Common myeloid progenitor, CD34-positive (primary cell): Measurements from ENCODE around the gene SERTAD1. TPM values are rescaled to one million over a fixed set of nuclear protein-coding genes. Genes with fewer than 3 reads are reported as not detected.

Experiments used
- CTCF ChIA-PET: fragments of 350-600 bp; sonication (Branson Sonifier 250); formaldehyde crosslinking; loops from one replicate; lab custom pipeline; 2021; ENCODE audit warnings: antibody characterized with exemption; lab: Charles Lee
- POLR2A ChIA-PET: fragments of 350-600 bp; sonication (Branson Sonifier 250); formaldehyde crosslinking; loops from one replicate; lab custom pipeline; 2021; ENCODE audit warnings: antibody characterized with exemption; lab: Charles Lee
- DNase-seq, 3 donors: peaks; one replicate each; pipeline versions ENCODE4 v3.0.0 to v3.0.0-alpha.2; 2013
- H3K27ac ChIP-seq, 2 experiments: 1 replicate in 1 of 2; 2 replicates in 1 of 2; pipeline ENCODE4 v1.7.0; 2013; ENCODE audit warnings: inconsistent platforms in 2 of 2, low read length in 2 of 2, mild to moderate bottlenecking in 2 of 2, low read depth in 1 of 2, moderate library complexity in 1 of 2; ENCODE audit not compliant: severe bottlenecking in 2 of 2, insufficient read depth in 1 of 2, poor library complexity in 1 of 2
- H3K27me3 ChIP-seq, 5 experiments: replicated peaks in 2 of 5; 1 replicate in 3 of 5; 2 replicates in 2 of 5; pipeline versions ENCODE4 v1.6.1 to v1.7.0; 2013; ENCODE audit warnings: low read length in 4 of 5, mild to moderate bottlenecking in 2 of 5, moderate library complexity in 2 of 5, inconsistent platforms in 1 of 5; ENCODE audit not compliant: insufficient read depth in 5 of 5, control insufficient read depth in 4 of 5
- H3K36me3 ChIP-seq, 4 experiments: 1 replicate in 2 of 4; 2 replicates in 2 of 4; pipeline versions ENCODE4 v1.6.1 to v1.7.0; 2013; ENCODE audit warnings: low read length in 3 of 4, control low read depth in 1 of 4, mild to moderate bottlenecking in 1 of 4; ENCODE audit not compliant: control insufficient read depth in 4 of 4, insufficient read depth in 4 of 4
- H3K4me1 ChIP-seq, 4 experiments: 1 replicate in 3 of 4; 2 replicates in 1 of 4; pipeline versions ENCODE4 v1.6.1 to v1.7.1; 2013; ENCODE audit warnings: low read length in 3 of 4, mild to moderate bottlenecking in 3 of 4, control low read depth in 1 of 4, inconsistent platforms in 1 of 4, moderate library complexity in 1 of 4; ENCODE audit not compliant: control insufficient read depth in 4 of 4, insufficient read depth in 4 of 4; ENCODE audit errors: control extremely low read depth in 1 of 4
- H3K4me3 ChIP-seq, 7 experiments: 1 replicate in 4 of 7; 2 replicates in 3 of 7; pipeline versions ENCODE4 v1.5.1 to v1.7.0; 2013; ENCODE audit warnings: mild to moderate bottlenecking in 7 of 7, low read length in 6 of 7, moderate library complexity in 6 of 7, inconsistent platforms in 2 of 7, low read depth in 2 of 7, control low read depth in 1 of 7; ENCODE audit not compliant: insufficient read depth in 4 of 7, control insufficient read depth in 1 of 7; ENCODE audit errors: extremely low read depth in 1 of 7
- H3K9me3 ChIP-seq, 5 experiments: 1 replicate in 4 of 5; 2 replicates in 1 of 5; pipeline versions ENCODE4 v1.6.1 to v1.7.1; 2013; ENCODE audit warnings: low read length in 4 of 5, mild to moderate bottlenecking in 2 of 5, inconsistent platforms in 1 of 5, low read depth in 1 of 5, moderate library complexity in 1 of 5; ENCODE audit not compliant: control insufficient read depth in 4 of 5, insufficient read depth in 2 of 5; ENCODE audit errors: control extremely low read depth in 1 of 5
- WGBS: methylation state at CpG from one replicate; pipeline ENCODE4 v1.1.5; 2013; ENCODE audit not compliant: insufficient coverage; 5-methylcytosine and 5-hydroxymethylcytosine counted together
- polyA plus RNA-seq: library from polyadenylated mRNA; unstranded; fragments of 120-200 nt; gene quantifications from one replicate; pipeline ENCODE4 v1.2.1, GENCODE V29; 2013

SERTAD1 gene, protein sequence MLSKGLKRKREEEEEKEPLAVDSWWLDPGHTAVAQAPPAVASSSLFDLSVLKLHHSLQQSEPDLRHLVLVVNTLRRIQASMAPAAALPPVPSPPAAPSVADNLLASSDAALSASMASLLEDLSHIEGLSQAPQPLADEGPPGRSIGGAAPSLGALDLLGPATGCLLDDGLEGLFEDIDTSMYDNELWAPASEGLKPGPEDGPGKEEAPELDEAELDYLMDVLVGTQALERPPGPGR
- 12.1 TPM for polyA plus RNA-seq

DNA sequence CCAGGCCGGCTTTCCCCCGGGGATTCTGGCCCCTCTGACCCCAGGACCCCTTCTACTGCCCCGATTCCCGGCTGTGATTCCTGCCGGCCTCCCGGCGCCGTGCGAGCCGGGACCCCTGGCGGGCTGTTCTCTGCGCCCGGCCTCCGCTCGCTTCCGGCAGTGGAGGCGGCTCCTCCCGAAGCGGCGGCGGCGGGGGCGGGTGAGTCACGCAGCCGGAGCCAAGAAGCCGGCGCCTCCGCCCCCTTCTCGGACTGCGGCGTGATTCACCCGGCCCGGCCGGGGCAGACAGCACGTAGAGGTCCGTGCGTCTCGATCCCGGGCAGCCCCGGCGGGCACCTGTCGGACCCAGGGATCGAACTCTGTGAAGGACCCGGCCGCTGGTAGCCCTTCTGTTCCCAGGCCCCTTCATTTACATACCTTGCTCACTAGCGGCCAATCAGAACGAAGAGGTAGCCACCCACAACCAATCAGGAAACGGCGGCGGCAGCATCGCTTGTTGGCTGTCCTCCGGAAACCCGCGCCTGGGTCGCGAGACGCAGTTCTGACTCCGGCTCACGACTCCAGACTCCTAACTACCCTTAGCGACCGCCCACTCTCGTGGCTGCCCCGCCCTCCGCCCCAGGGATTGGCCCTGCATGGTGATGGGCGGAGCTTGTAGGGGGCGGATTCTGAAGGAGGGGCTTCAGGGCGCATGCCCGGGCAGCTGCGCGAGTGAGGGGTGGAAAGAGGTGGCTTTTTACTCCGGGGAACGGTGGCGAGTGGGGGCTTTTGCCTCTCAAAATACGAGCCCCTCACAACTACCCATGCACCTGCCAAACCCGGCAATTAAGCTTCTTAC, at the start of gene SERTAD1:
SERTAD1 (minus strand) TSS at position 543 of the 838 bp plus-strand sequence. CDS start 2,446 bp downstream, outside the sequence.
- Histone ChIP-seq H3K4me1 (peaks cover 4 to 31% (median 21%) of the 10 kb centered on the region in 4 experiments), H3K27me3 (no peaks in the 10 kb centered on the region), H3K4me3 (peak within 1 kb of the TSS; percentile 74 to 91 (median 81)), H3K36me3 (peaks cover 0 to 11% (median 8%) of the 10 kb centered on the region in 4 experiments), H3K9me3 (no peaks in the 10 kb centered on the region), H3K27ac (peak within 1 kb of the TSS; percentile 84 to 93)
- CTCF ChIA-PET = interaction anchor here (0.7 to 2.7 kb wide), 9 partner anchors 8 to 121 kb away, joined by 3 to 10 read pairs (median 3); partner anchors contain the start of gene PRX
- 0% methylated on average over 64 of the region's 75 CpGs for WGBS
- POLR2A ChIA-PET = interaction anchor here (0.8 to 3.4 kb wide), 7 partner anchors 8 to 184 kb away, joined by 3 to 13 read pairs (median 4); partner anchors contain the start of gene PRX
- DNase-seq = peak; percentile 99 to 100 (median 100)

- POLR2A ChIA-PET = no interaction called here
- Histone ChIP-seq H3K4me1 (no peaks in the 10 kb centered on the region), H3K27me3 (no peaks in the 10 kb centered on the region), H3K9me3 (no peaks in the 10 kb centered on the region), H3K4me3 (no peak overlapping the region), H3K27ac (no peak overlapping the region), H3K36me3 (no peaks in the 10 kb centered on the region)
- CTCF ChIA-PET = interaction anchor here (0.6 kb wide), 1 partner anchor 38 kb away, joined by 3 read pairs; no protein-coding TSS in a partner anchor
- WGBS = no CpG with 5 or more reads among the region's 4 CpGs
- DNase-seq = no peak
Observed at GRCh38 chr19:40474737-40475136, 48.9 kb upstream of the SERTAD1 start.

DNA sequence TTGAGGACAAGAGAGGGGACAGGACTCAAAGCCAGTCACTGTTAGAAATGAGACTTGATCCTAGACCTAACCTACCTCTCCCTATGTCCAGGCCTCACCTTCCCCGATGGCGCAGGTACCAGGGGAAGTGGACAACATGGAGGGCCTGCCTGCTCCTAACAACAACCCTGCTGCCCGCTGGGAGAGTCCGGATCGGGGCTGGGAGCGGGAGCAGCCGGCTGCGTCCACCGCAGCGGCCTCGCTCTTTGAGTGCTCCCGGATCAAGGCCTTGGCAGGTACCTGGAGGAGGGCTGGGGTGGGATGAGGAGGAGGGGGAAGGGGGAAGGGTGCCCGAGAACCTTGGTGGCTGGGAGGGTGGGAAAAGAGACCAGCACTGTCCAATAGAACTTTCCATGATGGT, 46.7 kb upstream of the SERTAD1 start:
- no peak overlapping the region for H3K4me3 ChIP-seq
- no peak overlapping the region for H3K27ac ChIP-seq
- H3K4me1 ChIP-seq = peaks cover 0 to under 1% (median 0%) of the 10 kb centered on the region in 4 experiments
- ChIA-PET POLR2A (no interaction called here), CTCF (no interaction called here)
- H3K9me3 ChIP-seq = no peaks in the 10 kb centered on the region
- WGBS = 93% methylated on average over 5 of the region's 13 CpGs
- no peaks in the 10 kb centered on the region for H3K36me3 ChIP-seq
- peaks cover 0 to 13% (median 7%) of the 10 kb centered on the region in 5 experiments for H3K27me3 ChIP-seq
- DNase-seq = no peak

GRCh38 chr19:40471111-40471510, 45.3 kb upstream of the SERTAD1 start:
- WGBS = 100% methylated on average over 1 of the region's 3 CpGs
- POLR2A ChIA-PET = no interaction called here

GRCh38 chr19:40469011-40469410, 43.2 kb upstream of the SERTAD1 start:
- peaks cover 0 to 27% (median 12%) of the 10 kb centered on the region in 5 experiments for H3K27me3 ChIP-seq
- WGBS = 94% methylated on average over 3 of the region's 6 CpGs
- peaks cover 5 to 28% (median 24%) of the 10 kb centered on the region in 4 experiments for H3K4me1 ChIP-seq
- CTCF ChIA-PET = no interaction called here
- H3K9me3 ChIP-seq = no peaks in the 10 kb centered on the region
- H3K27ac ChIP-seq = no peak overlapping the region
- no peak overlapping the region for H3K4me3 ChIP-seq
- DNase-seq = peak in 1 of 3 donors; percentile 14
- no peaks in the 10 kb centered on the region for H3K36me3 ChIP-seq
- POLR2A ChIA-PET = no interaction called here

More at GRCh38 chr19:40471111-40471510, 45.3 kb upstream of the SERTAD1 start:
- CTCF ChIA-PET = no interaction called here
- H3K4me1 ChIP-seq = peaks cover 0 to 13% (median 9%) of the 10 kb centered on the region in 4 experiments
- H3K36me3 ChIP-seq = no peaks in the 10 kb centered on the region
- H3K4me3 ChIP-seq = no peak overlapping the region
- no peaks in the 10 kb centered on the region for H3K9me3 ChIP-seq
- no peak for DNase-seq
- H3K27ac ChIP-seq = no peak overlapping the region
- H3K27me3 ChIP-seq = peaks cover 0 to 26% (median 12%) of the 10 kb centered on the region in 5 experiments

DNA sequence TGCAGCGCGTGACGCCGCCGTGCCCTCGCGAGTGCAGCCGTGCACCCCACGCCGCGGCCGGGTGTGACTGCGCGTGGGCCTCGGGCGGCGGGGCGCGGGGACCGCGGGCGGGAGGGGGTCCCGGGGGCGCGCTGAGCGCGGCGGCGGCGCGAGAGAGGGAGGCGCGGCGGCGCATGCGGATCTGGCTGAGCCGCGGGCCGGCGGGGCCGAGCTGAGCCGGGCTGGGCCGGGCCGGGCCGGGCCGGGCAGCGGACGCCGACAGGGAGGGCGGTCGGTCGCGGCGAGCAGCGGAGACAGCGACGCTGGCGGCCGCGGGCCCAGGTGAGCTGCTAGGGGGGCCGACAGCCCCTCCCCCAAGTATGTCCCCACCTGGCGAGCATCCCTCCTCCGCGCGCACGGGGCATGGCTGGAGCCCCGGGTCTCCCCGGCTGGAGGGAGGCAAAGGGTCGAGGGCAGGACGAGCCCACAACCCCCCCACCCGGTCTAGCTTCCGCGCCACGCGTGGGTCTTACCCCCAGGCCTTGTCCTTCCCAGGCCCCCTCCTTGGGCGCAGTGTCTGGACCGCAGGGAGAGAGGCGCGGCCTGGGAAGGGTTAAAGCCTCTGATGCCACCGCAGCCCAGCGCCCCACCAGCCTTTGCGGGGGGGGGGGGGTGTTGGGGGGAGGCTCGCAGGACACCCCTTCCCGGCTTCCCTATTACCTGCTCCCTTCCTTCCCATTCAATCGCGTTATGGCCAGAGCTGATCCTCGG, 41.4 kb upstream of the SERTAD1 start, which contains the start of gene SPTBN4:
SPTBN4 (plus strand) TSS at position 17 of the 750 bp plus-strand sequence. CDS start 5,621 bp downstream, outside the sequence.
- Histone ChIP-seq H3K36me3 (no peaks in the 10 kb centered on the region), H3K4me3 (peak within 1 kb of the TSS; percentile 7 to 81 (median 68)), H3K27me3 (peaks cover 0 to 27% (median 12%) of the 10 kb centered on the region in 5 experiments), H3K9me3 (no peaks in the 10 kb centered on the region), H3K27ac (no peak within 1 kb of the TSS), H3K4me1 (peaks cover 5 to 30% (median 27%) of the 10 kb centered on the region in 4 experiments)
- CTCF ChIA-PET = interaction anchor here (1.3 to 2.1 kb wide), 2 partner anchors 43 to 54 kb away, joined by 4 to 5 read pairs; no protein-coding TSS in a partner anchor
- DNase-seq = no peak
- POLR2A ChIA-PET = no interaction called here
- WGBS = under 1% methylated on average over 68 of the region's 87 CpGs
